Measurements from ENCODE around the gene NUP58.
A peak's percentile ranks its signal among the peaks of the same experiment; 100 is the strongest.

Gene NUP58, protein sequence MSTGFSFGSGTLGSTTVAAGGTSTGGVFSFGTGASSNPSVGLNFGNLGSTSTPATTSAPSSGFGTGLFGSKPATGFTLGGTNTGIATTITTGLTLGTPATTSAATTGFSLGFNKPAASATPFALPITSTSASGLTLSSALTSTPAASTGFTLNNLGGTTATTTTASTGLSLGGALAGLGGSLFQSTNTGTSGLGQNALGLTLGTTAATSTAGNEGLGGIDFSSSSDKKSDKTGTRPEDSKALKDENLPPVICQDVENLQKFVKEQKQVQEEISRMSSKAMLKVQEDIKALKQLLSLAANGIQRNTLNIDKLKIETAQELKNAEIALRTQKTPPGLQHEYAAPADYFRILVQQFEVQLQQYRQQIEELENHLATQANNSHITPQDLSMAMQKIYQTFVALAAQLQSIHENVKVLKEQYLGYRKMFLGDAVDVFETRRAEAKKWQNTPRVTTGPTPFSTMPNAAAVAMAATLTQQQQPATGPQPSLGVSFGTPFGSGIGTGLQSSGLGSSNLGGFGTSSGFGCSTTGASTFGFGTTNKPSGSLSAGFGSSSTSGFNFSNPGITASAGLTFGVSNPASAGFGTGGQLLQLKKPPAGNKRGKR

GRCh38 chr13:25301347-25302113 is at the start of gene NUP58:
NUP58 (plus strand) TSS chr13:25301625; CDS start chr13:25301774, 149 bp downstream.
- DNase-seq (ENCODE audit: low read depth, low spot score) = peak; percentile 88

GRCh38 chr13:25252225-25252624 is 49.2 kb upstream of the NUP58 start:
- DNase-seq (ENCODE audit: low read depth, low spot score) = no peak

- DNase-seq (ENCODE audit: low read depth, low spot score) = no peak
Observed at GRCh38 chr13:25252752-25253151, 48.7 kb upstream of the NUP58 start.

GRCh38 chr13:25253702-25254101 is 47.7 kb upstream of the NUP58 start:
- DNase-seq (ENCODE audit: low read depth, low spot score) = no peak

DNA sequence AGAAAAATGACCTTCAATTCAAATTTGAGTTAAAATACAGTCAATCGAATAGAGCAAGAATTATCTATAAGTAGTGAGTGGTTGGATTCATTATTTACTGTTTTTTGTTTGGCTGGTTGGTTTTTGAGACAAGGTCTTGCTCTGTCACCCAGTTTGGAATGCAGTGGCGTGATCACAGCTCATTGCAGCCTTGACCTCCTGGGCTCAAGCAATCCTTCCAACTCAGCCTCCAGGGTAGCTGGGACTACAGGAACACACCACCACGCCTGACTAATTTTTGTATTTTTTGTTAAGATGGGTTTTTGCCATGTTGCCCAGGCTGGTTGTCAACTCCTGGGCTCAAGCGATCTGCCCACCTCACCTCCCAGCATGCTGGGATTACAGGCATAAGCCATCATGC is 39.2 kb upstream of the NUP58 start:
- DNase-seq (ENCODE audit: low read depth, low spot score) = no peak

DNA sequence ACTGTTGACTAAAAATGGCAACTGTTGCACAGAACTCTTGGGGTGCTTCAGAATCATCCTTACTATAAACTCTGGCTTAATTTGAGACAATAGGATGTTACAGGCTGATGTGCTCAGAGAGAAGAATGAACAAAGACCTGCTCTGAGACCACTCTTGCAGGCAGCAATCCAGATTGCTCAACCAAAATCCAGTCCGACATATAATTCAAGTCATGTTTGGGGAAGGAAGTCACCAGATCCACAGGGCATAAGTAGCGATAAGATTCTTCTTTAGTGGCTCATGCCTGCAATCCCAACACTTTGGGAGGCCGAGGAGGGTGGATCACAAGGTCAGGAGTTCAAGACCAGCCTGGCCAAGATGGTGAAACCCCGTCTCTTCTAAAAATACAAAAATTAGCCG is 34.7 kb upstream of the NUP58 start:
- no peak for DNase-seq (ENCODE audit: low read depth, low spot score)

- no peak for DNase-seq (ENCODE audit: low read depth, low spot score)
Observed at GRCh38 chr13:25267715-25268114, 33.7 kb upstream of the NUP58 start.

DNA sequence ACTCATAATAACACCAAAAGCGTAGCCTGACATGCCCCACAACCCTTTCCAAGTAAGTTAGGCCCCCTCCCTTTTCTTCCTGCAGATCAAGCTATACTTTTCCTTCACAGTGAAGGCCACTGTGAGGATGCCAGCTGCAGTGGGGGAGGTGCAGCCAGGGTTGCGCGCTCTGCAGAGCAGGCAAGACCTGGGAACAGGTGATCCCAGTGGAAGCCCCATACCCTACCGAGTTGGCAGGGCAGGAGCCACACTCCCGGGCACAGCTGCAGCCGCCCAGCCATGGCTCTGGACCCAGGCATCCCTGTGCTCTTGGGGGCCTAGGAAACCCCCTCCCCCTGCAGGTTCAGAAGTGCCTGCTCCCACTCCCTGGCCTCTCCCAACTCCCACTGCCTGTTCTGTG is 32.9 kb upstream of the NUP58 start:
- DNase-seq (ENCODE audit: low read depth, low spot score) = no peak

- DNase-seq (ENCODE audit: low read depth, low spot score) = no peak
Observed at GRCh38 chr13:25276748-25277147, 24.7 kb upstream of the NUP58 start.

DNA sequence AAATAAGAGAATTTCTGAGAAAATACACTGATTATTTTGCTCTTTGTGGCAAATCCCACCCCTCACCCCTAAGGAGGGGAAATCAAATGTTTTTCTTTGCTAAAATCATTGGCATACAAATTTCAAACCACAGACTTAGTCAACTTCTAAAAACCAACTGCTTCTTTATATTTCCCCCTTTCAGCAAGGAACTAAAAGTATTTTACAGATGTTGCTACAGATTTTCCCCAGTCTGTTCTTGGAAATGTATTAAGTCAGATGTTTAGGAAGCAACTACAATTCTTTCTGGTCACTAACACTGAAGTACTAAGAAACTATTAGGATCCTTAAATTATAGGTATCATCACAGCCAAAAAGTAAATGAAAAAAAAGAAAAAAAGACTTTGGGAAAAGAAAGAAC is 21.0 kb upstream of the NUP58 start:
- no peak for DNase-seq (ENCODE audit: low read depth, low spot score)

DNA sequence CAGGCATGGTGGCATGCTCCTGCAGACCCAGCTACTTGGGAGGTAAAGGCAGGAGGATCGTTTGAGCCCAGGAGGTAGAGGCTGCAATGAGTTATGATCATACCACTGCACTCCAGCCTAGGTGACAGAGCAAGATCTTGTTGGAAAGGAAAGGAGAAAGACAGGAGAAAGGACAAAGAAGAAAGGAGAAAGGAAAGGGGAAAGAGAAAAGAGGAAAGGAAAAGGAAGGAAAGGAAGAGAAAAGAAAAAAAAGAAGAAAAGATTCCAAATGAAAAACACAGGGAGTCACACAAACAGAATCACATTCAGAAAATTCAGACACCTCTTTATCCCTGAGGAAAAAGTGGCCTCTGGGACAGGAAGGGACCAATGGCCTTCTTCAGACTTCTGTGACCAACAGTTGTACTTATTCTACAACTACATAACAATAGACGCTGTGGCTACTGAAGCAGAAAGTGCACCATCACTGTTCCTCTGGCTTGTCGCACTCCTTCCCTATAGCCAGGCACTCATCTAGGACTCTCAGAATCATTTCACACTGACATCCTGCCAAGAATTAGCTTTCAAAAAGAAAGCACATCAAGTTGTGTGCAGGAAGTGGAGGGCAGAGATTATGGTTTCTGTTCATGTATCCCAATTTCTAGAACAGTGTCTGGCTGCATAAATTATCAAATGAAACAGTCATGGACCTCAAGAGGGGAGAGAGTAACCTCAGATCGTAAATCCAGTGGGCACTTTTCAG is 20.1 kb upstream of the NUP58 start:
- DNase-seq (ENCODE audit: low read depth, low spot score) = no peak

GRCh38 chr13:25281935-25282332 is 19.5 kb upstream of the NUP58 start:
- no peak for DNase-seq (ENCODE audit: low read depth, low spot score)

DNA sequence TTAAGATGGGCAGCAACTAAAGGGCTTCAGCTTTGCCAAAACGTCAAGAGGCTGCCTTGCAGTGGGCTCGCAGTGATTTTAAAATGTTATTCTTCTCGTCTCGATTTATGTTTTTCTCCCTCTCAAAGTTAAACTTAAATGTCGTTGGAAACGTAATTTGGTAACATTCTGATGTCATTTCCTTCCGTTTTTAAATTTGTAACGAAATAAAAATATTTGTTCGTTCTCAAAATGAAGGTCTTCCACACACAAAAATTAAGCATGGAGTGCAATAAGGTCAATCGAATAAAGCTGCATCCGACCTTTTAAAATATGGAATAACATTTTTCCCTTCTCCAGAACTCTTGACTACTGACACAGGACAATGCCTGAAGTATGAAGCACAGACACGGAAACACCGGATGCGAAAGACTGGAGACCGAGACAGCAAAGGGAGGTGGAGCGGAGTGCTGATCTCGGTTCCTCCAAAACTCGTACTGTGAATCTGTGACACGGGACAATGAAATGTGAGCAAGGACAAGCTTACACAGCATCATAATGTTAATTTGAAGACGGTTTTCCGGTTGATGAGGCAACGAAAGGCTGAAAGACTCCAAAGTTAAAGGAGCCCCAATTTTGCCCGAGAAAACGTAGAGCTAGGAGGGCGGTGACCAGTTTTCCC is 15.0 kb upstream of the NUP58 start:
- DNase-seq (ENCODE audit: low read depth, low spot score) = no peak

DNA sequence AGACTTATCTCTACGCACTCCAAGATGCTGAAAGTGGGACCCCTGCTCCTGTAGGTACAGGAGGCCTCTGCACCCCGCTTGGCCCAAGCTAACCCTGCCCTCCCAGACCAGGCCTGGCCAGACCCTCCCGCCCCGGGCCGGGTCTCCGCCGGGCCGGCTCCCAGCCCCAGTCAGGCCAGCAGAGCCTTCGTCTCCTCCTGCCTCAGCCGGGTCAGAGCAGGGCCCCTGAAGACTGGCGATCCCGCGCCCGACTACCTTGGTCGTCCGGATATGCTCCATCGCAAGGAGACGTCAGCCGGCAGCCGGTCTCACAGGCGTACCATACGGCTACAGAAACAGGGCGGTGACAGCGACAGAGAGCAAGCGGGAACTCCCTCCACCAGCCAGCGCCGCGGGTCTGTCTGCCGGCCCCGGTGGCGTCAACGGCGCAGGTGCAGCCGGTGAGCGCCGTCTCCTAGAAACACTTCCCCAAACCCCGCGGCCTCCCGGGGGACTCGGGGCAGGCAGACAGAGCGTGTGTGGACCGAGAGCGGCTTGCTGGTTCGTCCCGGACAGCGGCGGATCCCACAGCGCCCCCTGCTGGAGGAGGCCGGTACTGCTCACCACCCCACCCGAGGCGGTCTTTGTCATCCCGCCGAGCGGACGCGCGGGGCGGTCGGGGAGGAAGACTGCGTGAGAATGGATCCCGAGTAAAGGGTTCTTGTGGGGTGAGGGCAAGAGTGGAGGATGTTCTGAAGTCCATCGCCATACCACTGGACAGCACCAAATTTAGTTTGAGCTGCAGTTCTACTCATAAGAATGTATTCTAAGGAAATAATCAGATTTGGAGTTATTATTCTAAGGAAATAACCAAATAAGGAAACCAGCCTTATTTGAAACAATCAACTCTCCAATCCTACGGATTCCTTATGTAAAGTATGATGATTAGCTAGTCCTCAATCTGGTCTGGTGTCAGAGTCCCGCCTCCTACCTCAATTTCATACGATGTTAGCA is 14.2 kb upstream of the NUP58 start, which contains the start of gene MTMR6:
MTMR6 (minus strand) TSS at position 520 of the 993 bp plus-strand sequence; CDS start at position 279, 241 bp downstream.
- DNase-seq (ENCODE audit: low read depth, low spot score) = peak; percentile 62

- DNase-seq (ENCODE audit: low read depth, low spot score) = no peak
Observed at GRCh38 chr13:25288966-25289365, 12.5 kb upstream of the NUP58 start.

GRCh38 chr13:25291691-25292090 is 9.7 kb upstream of the NUP58 start:
- DNase-seq (ENCODE audit: low read depth, low spot score) = no peak

DNA sequence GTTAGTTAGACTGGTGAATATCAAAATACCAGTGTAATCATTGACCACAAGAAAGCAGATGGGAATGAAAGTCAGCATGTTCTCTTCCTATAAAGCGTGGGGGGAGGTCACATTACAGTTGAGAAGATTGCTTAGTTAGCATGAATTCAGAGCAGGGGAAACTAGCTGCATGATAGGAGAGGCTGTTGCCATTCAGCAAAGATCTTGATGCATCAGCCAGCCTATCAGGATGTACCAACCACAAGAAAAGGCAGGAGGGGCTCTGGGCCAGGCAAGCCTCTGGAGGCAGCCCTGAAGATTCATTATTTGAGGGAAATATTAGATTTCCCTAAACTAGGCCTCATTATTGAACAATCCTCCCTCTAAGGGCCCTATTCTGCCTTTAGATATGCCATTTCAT is 9.1 kb upstream of the NUP58 start:
- no peak for DNase-seq (ENCODE audit: low read depth, low spot score)

- DNase-seq (ENCODE audit: low read depth, low spot score) = no peak
Observed at GRCh38 chr13:25295228-25295627, 6.2 kb upstream of the NUP58 start.

GRCh38 chr13:25295701-25296100 is 5.7 kb upstream of the NUP58 start:
- no peak for DNase-seq (ENCODE audit: low read depth, low spot score)

GRCh38 chr13:25300861-25301346 is 521 bp upstream of the NUP58 start:
- DNase-seq (ENCODE audit: low read depth, low spot score) = no peak

Data from smooth muscle cell of the brain vasculature (primary cell).